Measurements from ENCODE around the gene DOCK9.

Gene DOCK9

GRCh38 chr13:98961503-98962105, 16.3 kb downstream of the DOCK9 start:
- H3K4me1 ChIP-seq (ENCODE audit: control insufficient read depth, insufficient read depth, low read length) = peaks cover 5% of the 10 kb centered on the region
- no peaks in the 10 kb centered on the region for H3K36me3 ChIP-seq (ENCODE audit: control insufficient read depth, insufficient read depth, low read length)
- no peak overlapping the region for H3K4me3 ChIP-seq (ENCODE audit: insufficient read depth, low read depth, low read length)
- H3K27me3 ChIP-seq (ENCODE audit: control insufficient read depth, insufficient read depth, low read length, poor library complexity, severe bottlenecking) = no peaks in the 10 kb centered on the region
- no peaks in the 10 kb centered on the region for H3K9me3 ChIP-seq (ENCODE audit: control insufficient read depth, low read length)
- no peak overlapping the region for H3K27ac ChIP-seq (ENCODE audit: insufficient read depth, low read depth, low read length, poor library complexity, severe bottlenecking)
- 91 to 92% methylated on average over 7 of the region's 7 CpGs for WGBS, 2 experiments

- no peaks in the 10 kb centered on the region for H3K36me3 ChIP-seq (ENCODE audit: control insufficient read depth, insufficient read depth, low read length)
- no peak overlapping the region for H3K27ac ChIP-seq (ENCODE audit: insufficient read depth, low read depth, low read length, poor library complexity, severe bottlenecking)
- WGBS, 2 experiments = 94% methylated on average over 11 of the region's 11 CpGs
- H3K4me1 ChIP-seq (ENCODE audit: control insufficient read depth, insufficient read depth, low read length) = peaks cover 5% of the 10 kb centered on the region
- no peaks in the 10 kb centered on the region for H3K9me3 ChIP-seq (ENCODE audit: control insufficient read depth, low read length)
- H3K27me3 ChIP-seq (ENCODE audit: control insufficient read depth, insufficient read depth, low read length, poor library complexity, severe bottlenecking) = no peaks in the 10 kb centered on the region
- H3K4me3 ChIP-seq (ENCODE audit: insufficient read depth, low read depth, low read length) = no peak overlapping the region
Measured at GRCh38 chr13:98960606-98961502, 17.0 kb downstream of the DOCK9 start.

GRCh38 chr13:98959786-98960605, 17.9 kb downstream of the DOCK9 start:
- Histone ChIP-seq H3K27me3 (ENCODE audit: control insufficient read depth, insufficient read depth, low read length, poor library complexity, severe bottlenecking) (no peaks in the 10 kb centered on the region), H3K36me3 (ENCODE audit: control insufficient read depth, insufficient read depth, low read length) (no peaks in the 10 kb centered on the region), H3K9me3 (ENCODE audit: control insufficient read depth, low read length) (no peaks in the 10 kb centered on the region), H3K27ac (ENCODE audit: insufficient read depth, low read depth, low read length, poor library complexity, severe bottlenecking) (no peak overlapping the region), H3K4me3 (ENCODE audit: insufficient read depth, low read depth, low read length) (no peak overlapping the region), H3K4me1 (ENCODE audit: control insufficient read depth, insufficient read depth, low read length) (peaks cover 5% of the 10 kb centered on the region)
- WGBS, 2 experiments = 94 to 95% methylated on average over 14 of the region's 14 CpGs

GRCh38 chr13:98959291-98959690, 18.6 kb downstream of the DOCK9 start:
- Histone ChIP-seq H3K4me1 (ENCODE audit: control insufficient read depth, insufficient read depth, low read length) (peaks cover 7% of the 10 kb centered on the region), H3K36me3 (ENCODE audit: control insufficient read depth, insufficient read depth, low read length) (no peaks in the 10 kb centered on the region), H3K9me3 (ENCODE audit: control insufficient read depth, low read length) (no peaks in the 10 kb centered on the region), H3K27ac (ENCODE audit: insufficient read depth, low read depth, low read length, poor library complexity, severe bottlenecking) (no peak overlapping the region), H3K27me3 (ENCODE audit: control insufficient read depth, insufficient read depth, low read length, poor library complexity, severe bottlenecking) (no peaks in the 10 kb centered on the region), H3K4me3 (ENCODE audit: insufficient read depth, low read depth, low read length) (no peak overlapping the region)
- WGBS, 2 experiments = 58 to 75% methylated on average over 2 of the region's 2 CpGs

GRCh38 chr13:98958443-98958794, 19.4 kb downstream of the DOCK9 start:
- H3K27ac ChIP-seq (ENCODE audit: insufficient read depth, low read depth, low read length, poor library complexity, severe bottlenecking) = no peak overlapping the region
- 96 to 98% methylated on average over 3 of the region's 3 CpGs for WGBS, 2 experiments

GRCh38 chr13:98957731-98958442, 20.0 kb downstream of the DOCK9 start:
- 92 to 96% methylated on average over 3 of the region's 3 CpGs for WGBS, 2 experiments

More at GRCh38 chr13:98958443-98958794, 19.4 kb downstream of the DOCK9 start:
- Histone ChIP-seq H3K36me3 (ENCODE audit: control insufficient read depth, insufficient read depth, low read length) (no peaks in the 10 kb centered on the region), H3K4me1 (ENCODE audit: control insufficient read depth, insufficient read depth, low read length) (peaks cover 8% of the 10 kb centered on the region), H3K4me3 (ENCODE audit: insufficient read depth, low read depth, low read length) (no peak overlapping the region), H3K27me3 (ENCODE audit: control insufficient read depth, insufficient read depth, low read length, poor library complexity, severe bottlenecking) (no peaks in the 10 kb centered on the region), H3K9me3 (ENCODE audit: control insufficient read depth, low read length) (no peaks in the 10 kb centered on the region)

GRCh38 chr13:98955336-98955735, 22.5 kb downstream of the DOCK9 start:
- H3K9me3 ChIP-seq (ENCODE audit: control insufficient read depth, low read length) = no peaks in the 10 kb centered on the region
- H3K27ac ChIP-seq (ENCODE audit: insufficient read depth, low read depth, low read length, poor library complexity, severe bottlenecking) = no peak overlapping the region
- H3K36me3 ChIP-seq (ENCODE audit: control insufficient read depth, insufficient read depth, low read length) = no peaks in the 10 kb centered on the region
- 94 to 96% methylated on average over 9 of the region's 9 CpGs for WGBS, 2 experiments
- no peaks in the 10 kb centered on the region for H3K27me3 ChIP-seq (ENCODE audit: control insufficient read depth, insufficient read depth, low read length, poor library complexity, severe bottlenecking)
- H3K4me3 ChIP-seq (ENCODE audit: insufficient read depth, low read depth, low read length) = no peak overlapping the region
- H3K4me1 ChIP-seq (ENCODE audit: control insufficient read depth, insufficient read depth, low read length) = peaks cover 8% of the 10 kb centered on the region

More at GRCh38 chr13:98957731-98958442, 20.0 kb downstream of the DOCK9 start:
- H3K36me3 ChIP-seq (ENCODE audit: control insufficient read depth, insufficient read depth, low read length) = no peaks in the 10 kb centered on the region
- no peak overlapping the region for H3K27ac ChIP-seq (ENCODE audit: insufficient read depth, low read depth, low read length, poor library complexity, severe bottlenecking)
- H3K9me3 ChIP-seq (ENCODE audit: control insufficient read depth, low read length) = no peaks in the 10 kb centered on the region
- no peaks in the 10 kb centered on the region for H3K27me3 ChIP-seq (ENCODE audit: control insufficient read depth, insufficient read depth, low read length, poor library complexity, severe bottlenecking)
- H3K4me1 ChIP-seq (ENCODE audit: control insufficient read depth, insufficient read depth, low read length) = peaks cover 8% of the 10 kb centered on the region
- no peak overlapping the region for H3K4me3 ChIP-seq (ENCODE audit: insufficient read depth, low read depth, low read length)

- 36 to 41% methylated on average over 4 of the region's 4 CpGs for WGBS, 2 experiments
- H3K4me3 ChIP-seq (ENCODE audit: insufficient read depth, low read depth, low read length) = no peak overlapping the region
Measured at GRCh38 chr13:98954313-98954712, 23.6 kb downstream of the DOCK9 start.

GRCh38 chr13:98951266-98951665, 26.6 kb downstream of the DOCK9 start:
- H3K4me1 ChIP-seq (ENCODE audit: control insufficient read depth, insufficient read depth, low read length) = peaks cover 3% of the 10 kb centered on the region
- WGBS, 2 experiments = 91 to 93% methylated on average over 6 of the region's 6 CpGs
- no peaks in the 10 kb centered on the region for H3K36me3 ChIP-seq (ENCODE audit: control insufficient read depth, insufficient read depth, low read length)
- H3K27me3 ChIP-seq (ENCODE audit: control insufficient read depth, insufficient read depth, low read length, poor library complexity, severe bottlenecking) = no peaks in the 10 kb centered on the region
- H3K9me3 ChIP-seq (ENCODE audit: control insufficient read depth, low read length) = no peaks in the 10 kb centered on the region
- no peak overlapping the region for H3K4me3 ChIP-seq (ENCODE audit: insufficient read depth, low read depth, low read length)
- H3K27ac ChIP-seq (ENCODE audit: insufficient read depth, low read depth, low read length, poor library complexity, severe bottlenecking) = no peak overlapping the region

More at GRCh38 chr13:98954313-98954712, 23.6 kb downstream of the DOCK9 start:
- Histone ChIP-seq H3K4me1 (ENCODE audit: control insufficient read depth, insufficient read depth, low read length) (peaks cover 3% of the 10 kb centered on the region), H3K27ac (ENCODE audit: insufficient read depth, low read depth, low read length, poor library complexity, severe bottlenecking) (no peak overlapping the region), H3K36me3 (ENCODE audit: control insufficient read depth, insufficient read depth, low read length) (no peaks in the 10 kb centered on the region), H3K27me3 (ENCODE audit: control insufficient read depth, insufficient read depth, low read length, poor library complexity, severe bottlenecking) (no peaks in the 10 kb centered on the region), H3K9me3 (ENCODE audit: control insufficient read depth, low read length) (no peaks in the 10 kb centered on the region)
